Measurements from ENCODE around the gene FBXW7.

DNA sequence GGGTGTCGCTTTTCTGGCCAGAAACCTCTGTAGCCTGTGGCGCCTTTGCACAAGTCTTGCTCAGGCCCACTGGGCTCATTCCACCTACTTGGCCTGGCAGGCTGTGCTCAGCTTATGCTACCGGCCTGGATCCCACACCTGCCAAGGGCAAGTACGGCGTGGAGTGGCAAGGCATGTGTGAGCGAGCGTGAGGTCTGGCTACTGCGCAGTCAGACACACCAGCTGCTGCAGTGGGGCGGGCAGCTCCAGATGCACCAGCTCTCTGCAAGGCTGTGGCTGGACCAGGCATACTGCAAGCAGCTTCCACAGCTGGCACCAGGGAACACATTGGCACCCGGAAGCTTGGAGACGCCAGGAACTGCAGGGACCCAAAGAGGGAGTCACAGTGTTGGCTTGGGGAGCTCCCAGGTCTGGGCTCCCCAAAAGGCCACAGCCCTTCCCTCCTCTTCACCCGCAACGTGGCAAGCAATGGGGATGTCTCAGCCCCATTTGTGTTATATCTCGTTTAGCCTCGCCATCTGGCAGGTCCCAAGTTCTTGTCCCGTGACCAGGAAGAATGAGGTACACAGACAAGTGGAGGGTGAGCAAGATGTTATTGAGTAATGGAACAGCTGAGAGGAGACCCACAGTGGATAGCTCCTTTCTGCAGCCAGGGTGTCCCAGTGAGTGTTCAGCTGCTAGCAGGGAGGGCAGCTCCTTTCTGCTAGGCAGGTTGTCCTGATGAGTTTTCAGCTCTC lies 3.8 kb upstream of the FBXW7 start:
- no peak for TF ChIP-seq EP300 (conservative IDR thresholded peaks at IDR 0.05; ENCODE audit: poor library complexity, severe bottlenecking)
- no peak for TF ChIP-seq POLR2AphosphoS5 (IDR thresholded peaks at IDR 0.05)
- no peak for TF ChIP-seq RAD21 (conservative IDR thresholded peaks at IDR 0.05)
- TF ChIP-seq, protein P1, sequence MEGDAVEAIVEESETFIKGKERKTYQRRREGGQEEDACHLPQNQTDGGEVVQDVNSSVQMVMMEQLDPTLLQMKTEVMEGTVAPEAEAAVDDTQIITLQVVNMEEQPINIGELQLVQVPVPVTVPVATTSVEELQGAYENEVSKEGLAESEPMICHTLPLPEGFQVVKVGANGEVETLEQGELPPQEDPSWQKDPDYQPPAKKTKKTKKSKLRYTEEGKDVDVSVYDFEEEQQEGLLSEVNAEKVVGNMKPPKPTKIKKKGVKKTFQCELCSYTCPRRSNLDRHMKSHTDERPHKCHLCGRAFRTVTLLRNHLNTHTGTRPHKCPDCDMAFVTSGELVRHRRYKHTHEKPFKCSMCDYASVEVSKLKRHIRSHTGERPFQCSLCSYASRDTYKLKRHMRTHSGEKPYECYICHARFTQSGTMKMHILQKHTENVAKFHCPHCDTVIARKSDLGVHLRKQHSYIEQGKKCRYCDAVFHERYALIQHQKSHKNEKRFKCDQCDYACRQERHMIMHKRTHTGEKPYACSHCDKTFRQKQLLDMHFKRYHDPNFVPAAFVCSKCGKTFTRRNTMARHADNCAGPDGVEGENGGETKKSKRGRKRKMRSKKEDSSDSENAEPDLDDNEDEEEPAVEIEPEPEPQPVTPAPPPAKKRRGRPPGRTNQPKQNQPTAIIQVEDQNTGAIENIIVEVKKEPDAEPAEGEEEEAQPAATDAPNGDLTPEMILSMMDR (IDR thresholded peaks at IDR 0.05; ENCODE audit: poor library complexity, severe bottlenecking): no peak
- TF ChIP-seq SMC3 (conservative IDR thresholded peaks at IDR 0.05; ENCODE audit: poor library complexity): no peak

Data from neural cell (in vitro differentiated cells).